DMS153 (cell line): ENCODE measurements around the gene PHYKPL.
"Not testable (repeated sequence)": the region's sequence is repeated elsewhere in the genome, so short reads cannot be mapped to it uniquely, and the experiment has no call there.

Experiments used
- DNase-seq: peaks from one replicate; lab custom pipeline; 2025; lab: John Stamatoyannopoulos, UW

PHYKPL gene

GRCh38 chr5:178264044-178264443 lies 31.4 kb upstream of the PHYKPL start:
- DNase-seq: no peak

- DNase-seq: no peak
These were observed 29.3 kb upstream of the PHYKPL start for GRCh38 chr5:178261666-178262600.

- no peak for DNase-seq
These were observed 27.3 kb upstream of the PHYKPL start for GRCh38 chr5:178259623-178260536.

- no peak for DNase-seq
These were observed 25.0 kb upstream of the PHYKPL start for GRCh38 chr5:178257650-178258049.

- no peak for DNase-seq
These were observed 24.1 kb upstream of the PHYKPL start for GRCh38 chr5:178256746-178257145.

GRCh38 chr5:178253632-178254031 lies 21.0 kb upstream of the PHYKPL start:
- DNase-seq: not testable (repeated sequence)

- no peak for DNase-seq
These were observed 19.7 kb upstream of the PHYKPL start for GRCh38 chr5:178252258-178252657.

- DNase-seq: no peak
These were observed 17.7 kb upstream of the PHYKPL start for GRCh38 chr5:178250263-178250662.

GRCh38 chr5:178249191-178249989 lies 16.8 kb upstream of the PHYKPL start:
- no peak for DNase-seq

GRCh38 chr5:178248750-178249149 lies 16.1 kb upstream of the PHYKPL start:
- DNase-seq: no peak

GRCh38 chr5:178247481-178248456 lies 15.2 kb upstream of the PHYKPL start:
- DNase-seq: no peak

- no peak for DNase-seq
These were observed 14.2 kb upstream of the PHYKPL start for GRCh38 chr5:178246624-178247279.

- DNase-seq: no peak
These were observed 12.8 kb upstream of the PHYKPL start for GRCh38 chr5:178245389-178245788.

- no peak for DNase-seq
These were observed 12.0 kb upstream of the PHYKPL start for GRCh38 chr5:178244576-178244975.

- DNase-seq: no peak
These were observed 9.8 kb upstream of the PHYKPL start for GRCh38 chr5:178242416-178242815.

- no peak for DNase-seq
These were observed 9.2 kb upstream of the PHYKPL start for GRCh38 chr5:178241688-178242231.

GRCh38 chr5:178241231-178241663 lies 8.6 kb upstream of the PHYKPL start:
- no peak for DNase-seq

- no peak for DNase-seq
These were observed 8.2 kb upstream of the PHYKPL start for GRCh38 chr5:178240766-178241165.

GRCh38 chr5:178240341-178240741 lies 7.7 kb upstream of the PHYKPL start:
- no peak for DNase-seq
